AG04449 (cell line): ENCODE measurements around the gene RBM6.
A peak's percentile ranks its signal among the peaks of the same experiment; 100 is the strongest.

ENCODE experiments used
- CTCF ChIA-PET: fragments of 350-600 bp; formaldehyde crosslinking; extraction: SDS; loops from one replicate; lab custom pipeline; 2021; ENCODE audit warnings: antibody characterized with exemption; lab: Yijun Ruan, JAX
- POLR2A ChIA-PET: fragments of 400-600, 350-600 bp; formaldehyde crosslinking; extraction: SDS; loops from one replicate; lab custom pipeline; 2020; ENCODE audit warnings: antibody characterized with exemption, inconsistent platforms; lab: Yijun Ruan, JAX
- DNase-seq: peaks from one replicate; pipeline ENCODE4 v3.0.0-alpha.2; 2010; ENCODE audit warnings: low read depth, low spot score
- H3K4me3 ChIP-seq: 2 replicates; pipeline ENCODE4 v1.5.1; 2011; ENCODE audit warnings: low read depth, mild to moderate bottlenecking, control low read depth, low read length
- TF ChIP-seq, protein P1 (sequence below): IDR thresholded peaks from one replicate; pipeline ENCODE4 v1.5.1; 2011; ENCODE audit warnings: mild to moderate bottlenecking, moderate library complexity, low read length, control low read depth, inconsistent platforms; ENCODE audit not compliant: insufficient read depth; ENCODE audit errors: missing control alignments

RBM6 gene, protein sequence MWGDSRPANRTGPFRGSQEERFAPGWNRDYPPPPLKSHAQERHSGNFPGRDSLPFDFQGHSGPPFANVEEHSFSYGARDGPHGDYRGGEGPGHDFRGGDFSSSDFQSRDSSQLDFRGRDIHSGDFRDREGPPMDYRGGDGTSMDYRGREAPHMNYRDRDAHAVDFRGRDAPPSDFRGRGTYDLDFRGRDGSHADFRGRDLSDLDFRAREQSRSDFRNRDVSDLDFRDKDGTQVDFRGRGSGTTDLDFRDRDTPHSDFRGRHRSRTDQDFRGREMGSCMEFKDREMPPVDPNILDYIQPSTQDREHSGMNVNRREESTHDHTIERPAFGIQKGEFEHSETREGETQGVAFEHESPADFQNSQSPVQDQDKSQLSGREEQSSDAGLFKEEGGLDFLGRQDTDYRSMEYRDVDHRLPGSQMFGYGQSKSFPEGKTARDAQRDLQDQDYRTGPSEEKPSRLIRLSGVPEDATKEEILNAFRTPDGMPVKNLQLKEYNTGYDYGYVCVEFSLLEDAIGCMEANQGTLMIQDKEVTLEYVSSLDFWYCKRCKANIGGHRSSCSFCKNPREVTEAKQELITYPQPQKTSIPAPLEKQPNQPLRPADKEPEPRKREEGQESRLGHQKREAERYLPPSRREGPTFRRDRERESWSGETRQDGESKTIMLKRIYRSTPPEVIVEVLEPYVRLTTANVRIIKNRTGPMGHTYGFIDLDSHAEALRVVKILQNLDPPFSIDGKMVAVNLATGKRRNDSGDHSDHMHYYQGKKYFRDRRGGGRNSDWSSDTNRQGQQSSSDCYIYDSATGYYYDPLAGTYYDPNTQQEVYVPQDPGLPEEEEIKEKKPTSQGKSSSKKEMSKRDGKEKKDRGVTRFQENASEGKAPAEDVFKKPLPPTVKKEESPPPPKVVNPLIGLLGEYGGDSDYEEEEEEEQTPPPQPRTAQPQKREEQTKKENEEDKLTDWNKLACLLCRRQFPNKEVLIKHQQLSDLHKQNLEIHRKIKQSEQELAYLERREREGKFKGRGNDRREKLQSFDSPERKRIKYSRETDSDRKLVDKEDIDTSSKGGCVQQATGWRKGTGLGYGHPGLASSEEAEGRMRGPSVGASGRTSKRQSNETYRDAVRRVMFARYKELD

DNA sequence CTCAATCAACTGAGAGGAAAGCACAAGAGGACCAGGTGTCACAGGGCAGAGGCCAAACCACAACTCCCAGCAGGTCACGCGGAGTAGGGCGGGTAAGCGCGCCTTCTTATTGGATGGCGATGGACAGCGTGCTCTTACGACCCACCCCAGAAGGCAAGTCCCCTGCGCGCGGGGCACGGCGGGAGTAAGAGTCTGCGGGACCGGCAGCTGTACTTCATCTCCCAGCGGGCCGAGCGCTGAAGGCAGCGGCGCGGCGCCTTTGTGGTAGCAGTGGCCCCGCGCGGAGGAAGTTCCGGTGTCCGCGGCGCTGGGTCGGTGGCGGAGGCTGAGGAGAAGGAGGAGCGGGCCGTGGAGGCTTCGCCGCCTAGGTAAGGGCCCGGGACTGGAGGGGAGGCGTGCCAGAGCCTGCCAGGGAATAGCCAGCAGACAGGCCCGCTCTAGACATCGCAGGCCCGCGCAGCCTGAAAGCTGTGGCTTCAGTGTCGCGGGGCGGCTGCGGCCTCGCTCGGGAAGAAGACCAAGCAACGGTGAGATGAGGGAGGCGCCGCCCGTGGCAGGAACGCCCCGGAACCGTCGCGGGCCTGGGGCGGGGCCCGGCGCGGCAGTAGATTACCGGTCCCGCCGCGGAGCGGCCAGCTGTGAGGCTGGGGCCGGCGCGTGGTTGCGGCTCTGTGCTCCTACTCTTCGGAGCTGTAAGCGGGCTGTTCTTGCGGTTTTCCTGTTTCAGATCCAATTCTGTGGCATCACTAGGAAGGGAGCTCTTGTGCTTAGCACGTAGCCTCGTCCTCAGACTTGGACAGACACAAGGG is at the start of gene RBM6:
RBM6 (plus strand) TSS at position 293 of the 809 bp plus-strand sequence. CDS start 22,492 bp downstream, outside the sequence.
- ChIA-PET CTCF (interaction anchor here (0.6 to 1.7 kb wide), 4 partner anchors 10 to 137 kb away, joined by 3 to 5 read pairs (median 4); partner anchors contain the start of genes INKA1 and MON1A), POLR2A (interaction anchor here (0.5 to 2.7 kb wide), 12 partner anchors 9 to 164 kb away, joined by 3 to 42 read pairs (median 4); partner anchors contain the start of genes INKA1 and MON1A)
- TF ChIP-seq, protein P1, sequence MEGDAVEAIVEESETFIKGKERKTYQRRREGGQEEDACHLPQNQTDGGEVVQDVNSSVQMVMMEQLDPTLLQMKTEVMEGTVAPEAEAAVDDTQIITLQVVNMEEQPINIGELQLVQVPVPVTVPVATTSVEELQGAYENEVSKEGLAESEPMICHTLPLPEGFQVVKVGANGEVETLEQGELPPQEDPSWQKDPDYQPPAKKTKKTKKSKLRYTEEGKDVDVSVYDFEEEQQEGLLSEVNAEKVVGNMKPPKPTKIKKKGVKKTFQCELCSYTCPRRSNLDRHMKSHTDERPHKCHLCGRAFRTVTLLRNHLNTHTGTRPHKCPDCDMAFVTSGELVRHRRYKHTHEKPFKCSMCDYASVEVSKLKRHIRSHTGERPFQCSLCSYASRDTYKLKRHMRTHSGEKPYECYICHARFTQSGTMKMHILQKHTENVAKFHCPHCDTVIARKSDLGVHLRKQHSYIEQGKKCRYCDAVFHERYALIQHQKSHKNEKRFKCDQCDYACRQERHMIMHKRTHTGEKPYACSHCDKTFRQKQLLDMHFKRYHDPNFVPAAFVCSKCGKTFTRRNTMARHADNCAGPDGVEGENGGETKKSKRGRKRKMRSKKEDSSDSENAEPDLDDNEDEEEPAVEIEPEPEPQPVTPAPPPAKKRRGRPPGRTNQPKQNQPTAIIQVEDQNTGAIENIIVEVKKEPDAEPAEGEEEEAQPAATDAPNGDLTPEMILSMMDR = no peak
- peak; percentile 81 for DNase-seq
- H3K4me3 ChIP-seq = peak within 1 kb of the TSS; percentile 96

DNA sequence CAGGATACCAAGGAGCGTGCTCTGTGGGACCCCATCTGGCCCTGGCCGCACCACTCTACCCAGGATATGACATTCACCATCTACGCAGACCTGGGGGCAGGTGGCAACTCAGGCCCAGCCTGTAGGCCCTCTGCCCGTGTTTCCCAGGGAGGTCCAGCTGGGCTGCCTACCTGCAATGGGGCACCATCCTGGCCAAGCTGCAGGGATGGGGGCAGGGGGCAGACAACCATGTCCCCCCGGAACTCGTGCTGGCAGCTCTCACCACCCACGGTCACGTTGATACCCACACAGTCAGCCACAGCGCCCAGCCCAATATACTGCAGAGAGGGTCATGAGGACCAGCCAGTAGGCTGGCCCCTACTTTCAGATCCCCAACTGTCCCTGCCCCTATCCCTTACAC is 44.2 kb upstream of the RBM6 start:
- DNase-seq = no peak
- no peak overlapping the region for H3K4me3 ChIP-seq
- TF ChIP-seq, protein P1 = no peak
- CTCF ChIA-PET = interaction anchor here (1.0 to 1.1 kb wide), 2 partner anchors 10 to 13 kb away, joined by 3 to 4 read pairs; no protein-coding TSS in a partner anchor
- POLR2A ChIA-PET = no interaction called here

DNA sequence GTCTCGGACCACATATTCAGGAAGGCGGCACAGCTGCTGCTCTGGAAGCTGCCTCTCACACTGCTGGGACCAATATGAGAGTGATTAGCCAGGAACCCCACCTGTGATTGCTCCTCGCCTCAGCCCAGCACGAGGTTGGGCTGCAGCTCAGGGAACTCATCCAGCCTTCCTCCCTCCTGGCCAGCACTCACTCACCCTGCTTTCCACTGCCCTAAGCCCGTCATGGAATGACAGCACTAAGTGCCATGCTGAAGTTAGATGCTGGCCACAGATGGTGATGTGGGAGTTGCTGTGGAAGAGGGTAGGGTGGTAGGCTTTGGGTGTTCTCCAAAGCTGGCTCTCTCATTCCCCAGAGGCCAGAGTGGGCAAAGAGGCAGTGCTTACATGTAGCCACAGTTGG is 43.6 kb upstream of the RBM6 start:
- ChIA-PET POLR2A (no interaction called here), CTCF (interaction anchor here (0.9 to 1.1 kb wide), 2 partner anchors 12 to 57 kb away, joined by 3 to 4 read pairs; no protein-coding TSS in a partner anchor)
- no peak overlapping the region for H3K4me3 ChIP-seq
- no peak for DNase-seq
- TF ChIP-seq, protein P1 = no peak

DNA sequence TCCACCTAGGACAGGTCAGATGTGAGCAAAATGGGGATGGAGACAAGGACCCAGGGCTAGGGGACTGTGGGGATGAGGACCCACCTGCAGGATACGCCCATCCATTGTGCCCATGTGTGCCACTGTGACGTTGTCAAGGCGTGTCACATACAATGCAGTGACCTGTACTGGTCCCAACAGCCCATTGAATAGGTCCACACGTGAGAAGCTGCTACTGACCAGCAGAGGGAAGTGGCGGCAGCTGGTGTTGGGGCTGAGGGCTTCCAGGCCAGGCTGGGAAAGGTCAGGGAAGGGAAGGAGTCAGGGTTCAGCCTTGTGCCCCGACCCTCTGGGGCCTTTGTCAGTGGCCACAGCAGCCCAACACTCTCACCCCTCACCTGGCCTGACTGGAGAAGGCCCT is 41.0 kb upstream of the RBM6 start:
- ChIA-PET CTCF (no interaction called here), POLR2A (no interaction called here)
- TF ChIP-seq, protein P1 = no peak
- no peak for DNase-seq
- H3K4me3 ChIP-seq = no peak overlapping the region

DNA sequence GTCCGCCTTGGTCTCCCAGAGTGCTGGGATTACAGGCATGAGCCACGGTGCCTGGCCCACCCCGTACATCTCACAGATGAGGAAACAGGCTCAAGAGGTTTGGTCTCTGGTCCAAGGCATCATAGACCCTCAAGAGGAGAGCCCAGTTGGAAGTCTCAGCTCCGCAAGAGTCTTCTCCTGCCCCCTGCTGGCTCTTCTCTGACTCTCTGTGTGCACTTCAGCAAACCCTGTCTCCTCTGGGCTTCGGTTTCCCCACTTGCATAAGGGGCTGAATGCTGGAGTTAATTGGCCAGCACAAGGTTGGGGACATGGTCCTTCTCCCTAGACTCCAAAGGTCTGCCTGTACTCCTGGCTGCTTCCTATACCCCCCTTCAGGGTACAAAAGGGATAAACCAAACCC is 40.1 kb upstream of the RBM6 start:
- H3K4me3 ChIP-seq = no peak overlapping the region
- no peak for DNase-seq
- ChIA-PET CTCF (interaction anchor here (0.8 kb wide), 1 partner anchor 58 kb away, joined by 3 read pairs; no protein-coding TSS in a partner anchor), POLR2A (no interaction called here)
- TF ChIP-seq, protein P1 = no peak
